GM21737 (cell line): Measurements from ENCODE around the gene MAP4K2.
"Not testable (repeated sequence)": the region's sequence is repeated elsewhere in the genome, so short reads cannot be mapped to it uniquely, and the experiment has no call there.

ENCODE experiments used
- ATAC-seq: cut with Tn5 transposase; IDR thresholded peaks from one replicate; pipeline ENCODE4 v1.9.1; 2021; ENCODE audit warnings: mild to moderate bottlenecking, moderate library complexity; ENCODE audit not compliant: unreplicated experiment

The MAP4K2 gene

GRCh38 chr11:64838600-64839334, 35.8 kb upstream of the MAP4K2 start:
- no peak for ATAC-seq

- ATAC-seq = no peak
These were observed 34.9 kb upstream of the MAP4K2 start for GRCh38 chr11:64837887-64838351.

- ATAC-seq = no peak
These were observed 33.5 kb upstream of the MAP4K2 start for GRCh38 chr11:64836448-64837072.

- no peak for ATAC-seq
These were observed 32.8 kb upstream of the MAP4K2 start for GRCh38 chr11:64835616-64836447.

- no peak for ATAC-seq
These were observed 32.0 kb upstream of the MAP4K2 start for GRCh38 chr11:64834723-64835615.

- ATAC-seq = no peak
These were observed 31.2 kb upstream of the MAP4K2 start for GRCh38 chr11:64834031-64834722.

- ATAC-seq = no peak
These were observed 30.5 kb upstream of the MAP4K2 start for GRCh38 chr11:64833509-64833908.

- no peak for ATAC-seq
These were observed 30.1 kb upstream of the MAP4K2 start for GRCh38 chr11:64833198-64833502.

GRCh38 chr11:64832467-64833197, 29.6 kb upstream of the MAP4K2 start:
- ATAC-seq = no peak

GRCh38 chr11:64831411-64831891, 28.4 kb upstream of the MAP4K2 start:
- no peak for ATAC-seq

GRCh38 chr11:64829536-64830251, 26.7 kb upstream of the MAP4K2 start:
- no peak for ATAC-seq

GRCh38 chr11:64827451-64827839, 24.4 kb upstream of the MAP4K2 start:
- ATAC-seq = no peak

GRCh38 chr11:64826578-64827450, 23.8 kb upstream of the MAP4K2 start:
- no peak for ATAC-seq

GRCh38 chr11:64826062-64826461, 23.0 kb upstream of the MAP4K2 start:
- no peak for ATAC-seq

- ATAC-seq = no peak
These were observed 20.6 kb upstream of the MAP4K2 start for GRCh38 chr11:64823568-64824119.

- no peak for ATAC-seq
These were observed 14.5 kb upstream of the MAP4K2 start for GRCh38 chr11:64817476-64817875.

- ATAC-seq = not testable (repeated sequence)
These were observed 12.4 kb upstream of the MAP4K2 start for GRCh38 chr11:64815433-64815832.
